GM12878 (cell line): ENCODE results near the gene BSND. TPM values are rescaled to one million over a fixed set of nuclear protein-coding genes. Genes with fewer than 3 reads are reported as not detected.

Source experiments
- ATF7 ChIP-seq: fragments of 450-650 bp; IDR thresholded peaks from 2 replicates; pipeline ENCODE4 v1.6.1; 2016; ENCODE audit warnings: low read depth, mild to moderate bottlenecking
- CREM ChIP-seq: IDR thresholded peaks from 2 replicates; pipeline ENCODE4 v1.6.1; 2014; ENCODE audit warnings: antibody characterized with exemption, low read depth
- CTCF ChIP-seq, 3 experiments: IDR thresholded peaks in 2 of 3; conservative IDR thresholded peaks in 1 of 3; 2 replicates each; pipeline ENCODE4 v1.5.1; 2011; ENCODE audit warnings: low read depth in 3 of 3, low read length in 3 of 3, mild to moderate bottlenecking in 3 of 3, control low read depth in 2 of 3, moderate library complexity in 2 of 3, inconsistent platforms in 1 of 3, mixed read lengths in 1 of 3; ENCODE audit not compliant: control insufficient read depth in 2 of 3, insufficient read depth in 1 of 3; ENCODE audit errors: extremely low read depth in 1 of 3
- CUX1 ChIP-seq: IDR thresholded peaks from 2 replicates; pipeline ENCODE4 v1.6.1; 2012; ENCODE audit warnings: improper control_type of control experiment, low read depth, low read length; ENCODE audit not compliant: insufficient replicate concordance
- IKZF2 ChIP-seq, 2 experiments: fragments of 450-650 bp; IDR thresholded peaks; 2 replicates each; pipeline ENCODE4 v1.6.1; 2017; ENCODE audit warnings: mild to moderate bottlenecking in 2 of 2, moderate library complexity in 2 of 2
- MTA2 ChIP-seq: fragments of 450-650 bp; IDR thresholded peaks from 2 replicates; pipeline ENCODE4 v1.6.1; 2016; ENCODE audit warnings: low read depth, mild to moderate bottlenecking, moderate library complexity
- NKRF ChIP-seq: fragments of 450-650 bp; conservative IDR thresholded peaks from 2 replicates; pipeline ENCODE4 v1.6.1; 2017; ENCODE audit warnings: mild to moderate bottlenecking, moderate library complexity
- RB1 ChIP-seq: fragments of 450-650 bp; formaldehyde crosslinking; IDR thresholded peaks from 2 replicates; pipeline ENCODE4 v1.6.1; 2017; ENCODE audit warnings: mild to moderate bottlenecking, borderline replicate concordance
- RELB ChIP-seq: fragments of 450-650 bp; IDR thresholded peaks from 2 replicates; pipeline ENCODE4 v1.6.1; 2017; ENCODE audit warnings: low read depth, mild to moderate bottlenecking, moderate library complexity
- YBX1 ChIP-seq: fragments of 450-650 bp; IDR thresholded peaks from 2 replicates; pipeline ENCODE4 v1.6.1; 2016; ENCODE audit warnings: antibody characterized with exemption
- YY1 ChIP-seq: IDR thresholded peaks from 2 replicates; pipeline ENCODE4 v1.6.1; 2011; ENCODE audit warnings: low read depth, mild to moderate bottlenecking, low read length
- polyA plus RNA-seq, 11 experiments: library from polyadenylated mRNA; depleted of rRNA in 4 of 11; unstranded in 6 of 11; stranded (reverse) in 5 of 11; fragments of >200 nt; fragmentation: Nextera tagmentation in 4 of 11; fragmentation: Illumina TruSeq in 1 of 11; extraction: Ambion mirVana in 4 of 11; extraction: Trizol in 1 of 11; gene quantifications; 1 replicate in 1 of 11; 2 replicates in 10 of 11; pipeline versions ENCODE4 v1.2.1 to v1.2.3, GENCODE V29; 2011 to 2016; ENCODE audit warnings: inconsistent platforms in 2 of 11, missing spikeins in 2 of 11, low read depth in 1 of 11
- total RNA-seq, 4 experiments: library from RNA; depleted of rRNA in 3 of 4; stranded (reverse); fragments of >200 nt in 3 of 4; fragmentation: Illumina TruSeq in 1 of 4; extraction: Trizol in 1 of 4; gene quantifications; 2 replicates each; pipeline versions ENCODE4 v1.2.1 to v1.2.3, GENCODE V29; 2013 to 2021

Gene BSND
- total and polyA plus RNA-seq, 10 of the 15 experiments (the other 5 are each of a cell fraction or from before 2014, with no cell fraction given): not detected

- no peak for TF ChIP-seq CTCF (IDR thresholded peaks at IDR 0.05 in 2 of 3, conservative IDR thresholded peaks at IDR 0.05 in 1 of 3; ENCODE audit: control insufficient read depth in 2 of 3, extremely low read depth in 1 of 3, insufficient read depth in 1 of 3, low read depth in 3 of 3, low read length in 3 of 3)
- TF ChIP-seq NKRF: no peak
- TF ChIP-seq YY1: no peak
- TF ChIP-seq IKZF2 (IDR thresholded peaks at IDR 0.05): peak; percentile 86 to 91
- TF ChIP-seq MTA2: peak; percentile 89
- TF ChIP-seq YBX1: no peak
- peak; percentile 94 for TF ChIP-seq CREM
- peak; percentile 75 for TF ChIP-seq ATF7
- no peak for TF ChIP-seq RB1
- no peak for TF ChIP-seq CUX1
- peak; percentile 72; the same call in 1 of the 2 replicates for TF ChIP-seq RELB
Measured at GRCh38 chr1:54971317-54971791, 27.4 kb upstream of the BSND start (continued).
